Measurements from ENCODE around the gene ELL2. TPM values are rescaled to one million over a fixed set of nuclear protein-coding genes. Genes with fewer than 3 reads are reported as not detected.
A peak's percentile ranks its signal among the peaks of the same experiment; 100 is the strongest.

The ELL2 gene
- total and polyA plus RNA-seq, 9 of the 15 experiments (the other 6 are each of a cell fraction or from before 2014, with no cell fraction given) = 4.3 to 18.3 (median 14.5) TPM

GRCh38 chr5:95884511-95884910 is 77.1 kb downstream of the ELL2 start (continued):
- TF ChIP-seq ZNF407 (IDR thresholded peaks at IDR 0.05; ENCODE audit: low read depth) = no peak
- no peak for TF ChIP-seq SMC3 (conservative IDR thresholded peaks at IDR 0.05; ENCODE audit: insufficient read depth, low read depth, low read length)
- 0 out of 2 replicates have a peak, but pooled peaks have one; percentile 20 for TF ChIP-seq CREM (IDR thresholded peaks at IDR 0.05; ENCODE audit: low read depth)
- no peak for TF ChIP-seq MECOM (CRISPR knock-in tag; IDR thresholded peaks at IDR 0.05)
- TF ChIP-seq ZNF780A (CRISPR knock-in tag; IDR thresholded peaks at IDR 0.05) = no peak
- no peak for TF ChIP-seq HNRNPH1 (optimal IDR thresholded peaks at IDR 0.05; ENCODE audit: low read depth, low read length)
- TF ChIP-seq DACH1 (IDR thresholded peaks at IDR 0.05; ENCODE audit: partially characterized antibody) = no peak
- TF ChIP-seq SOX6 (IDR thresholded peaks at IDR 0.05) = peak; percentile 89
- TF ChIP-seq, protein P1, sequence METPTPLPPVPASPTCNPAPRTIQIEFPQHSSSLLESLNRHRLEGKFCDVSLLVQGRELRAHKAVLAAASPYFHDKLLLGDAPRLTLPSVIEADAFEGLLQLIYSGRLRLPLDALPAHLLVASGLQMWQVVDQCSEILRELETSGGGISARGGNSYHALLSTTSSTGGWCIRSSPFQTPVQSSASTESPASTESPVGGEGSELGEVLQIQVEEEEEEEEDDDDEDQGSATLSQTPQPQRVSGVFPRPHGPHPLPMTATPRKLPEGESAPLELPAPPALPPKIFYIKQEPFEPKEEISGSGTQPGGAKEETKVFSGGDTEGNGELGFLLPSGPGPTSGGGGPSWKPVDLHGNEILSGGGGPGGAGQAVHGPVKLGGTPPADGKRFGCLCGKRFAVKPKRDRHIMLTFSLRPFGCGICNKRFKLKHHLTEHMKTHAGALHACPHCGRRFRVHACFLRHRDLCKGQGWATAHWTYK (CRISPR knock-in tag; IDR thresholded peaks at IDR 0.05) = no peak
- no peak for TF ChIP-seq KDM5B (IDR thresholded peaks at IDR 0.05; ENCODE audit: insufficient replicate concordance, low read depth, low read length)
- no peak for TF ChIP-seq BCL6 (CRISPR knock-in tag; IDR thresholded peaks at IDR 0.05)
- TF ChIP-seq PTRF (tag; IDR thresholded peaks at IDR 0.05) = no peak
- TF ChIP-seq CBFA2T3 (IDR thresholded peaks at IDR 0.05) = peak; percentile 93
- TF ChIP-seq, protein P2, sequence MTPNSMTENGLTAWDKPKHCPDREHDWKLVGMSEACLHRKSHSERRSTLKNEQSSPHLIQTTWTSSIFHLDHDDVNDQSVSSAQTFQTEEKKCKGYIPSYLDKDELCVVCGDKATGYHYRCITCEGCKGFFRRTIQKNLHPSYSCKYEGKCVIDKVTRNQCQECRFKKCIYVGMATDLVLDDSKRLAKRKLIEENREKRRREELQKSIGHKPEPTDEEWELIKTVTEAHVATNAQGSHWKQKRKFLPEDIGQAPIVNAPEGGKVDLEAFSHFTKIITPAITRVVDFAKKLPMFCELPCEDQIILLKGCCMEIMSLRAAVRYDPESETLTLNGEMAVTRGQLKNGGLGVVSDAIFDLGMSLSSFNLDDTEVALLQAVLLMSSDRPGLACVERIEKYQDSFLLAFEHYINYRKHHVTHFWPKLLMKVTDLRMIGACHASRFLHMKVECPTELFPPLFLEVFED (CRISPR knock-in tag; conservative IDR thresholded peaks at IDR 0.05) = no peak
- no peak for TF ChIP-seq ZC3H4 (CRISPR knock-in tag; IDR thresholded peaks at IDR 0.05; ENCODE audit: borderline replicate concordance)
- no peak for TF ChIP-seq ZNF324 (CRISPR knock-in tag; IDR thresholded peaks at IDR 0.05)
- no peak for TF ChIP-seq NR0B1 (IDR thresholded peaks at IDR 0.05; ENCODE audit: partially characterized antibody)
- no peak for TF ChIP-seq GABPA (tag; conservative IDR thresholded peaks at IDR 0.05; ENCODE audit: low read depth)
- TF ChIP-seq ZNF143 (CRISPR knock-in tag; IDR thresholded peaks at IDR 0.05) = no peak

Data from K562 (cell line).